K562 (cell line): ENCODE data around the gene DUSP9. TPM values are rescaled to one million over a fixed set of nuclear protein-coding genes. Genes with fewer than 3 reads are reported as not detected.

Source experiments
- ATAC-seq: fragments of 200-7000 bp; cut with Tn5 transposase; 3 replicates; pipeline ENCODE4 v1.9.1; 2020; ENCODE audit warnings: moderate library complexity
- BruUV-seq: library from RNA; stranded (reverse); fragments of 400-500 nt; replicated peaks from 2 replicates; lab custom pipeline; 2021; lab: Mats Ljungman, UMichigan
- CTCF ChIA-PET: fragments of 300-600 bp; formaldehyde crosslinking; extraction: SDS; loops from one replicate; lab custom pipeline; 2021; ENCODE audit warnings: low intra/inter-chr PET ratio; lab: Yijun Ruan, JAX
- POLR2A ChIA-PET: fragments of 300-600, 350-650 bp; sonication (Branson Sonifier 250); formaldehyde crosslinking; extraction: SDS; loops from one replicate; lab custom pipeline; 2021; ENCODE audit warnings: antibody characterized with exemption, inconsistent platforms; lab: Yijun Ruan, JAX
- DNase-seq, 4 experiments: peaks; one replicate each; pipeline versions ENCODE4 v3.0.0 to v3.0.0-alpha.2; 2011 to 2018; ENCODE audit warnings: low spot score in 3 of 4, mixed read lengths in 3 of 4; ENCODE audit errors: extremely low read depth in 1 of 4
- FAIRE-seq: peaks from 2 replicates; lab custom pipeline; 2011; peaks lifted over from hg19 to GRCh38; lab: Jason Lieb, UNC
- H2AFZ ChIP-seq: 2 replicates; pipeline ENCODE4 v1.6.0; 2011; ENCODE audit warnings: low read depth, low read length, control low read depth, inconsistent platforms
- H3K27ac ChIP-seq: fragments of 200-600 bp; 3 replicates; pipeline ENCODE4 v1.8.0; 2011; ENCODE audit warnings: low read depth, mild to moderate bottlenecking, control low read depth, inconsistent platforms, low read length, moderate library complexity, mixed read lengths; ENCODE audit errors: extremely low read depth
- H3K27me3 ChIP-seq, 2 experiments: fragments of 300-600 bp in 1 of 2; 2 replicates in 1 of 2; 3 replicates in 1 of 2; pipeline versions ENCODE4 v1.6.0 to v1.8.0; 2011; ENCODE audit warnings: inconsistent platforms in 2 of 2, low read length in 2 of 2, mild to moderate bottlenecking in 1 of 2, mixed read lengths in 1 of 2, moderate library complexity in 1 of 2; ENCODE audit not compliant: control insufficient read depth in 2 of 2, insufficient read depth in 2 of 2
- H3K36me3 ChIP-seq: fragments of 300-600 bp; 3 replicates; pipeline ENCODE4 v1.8.0; 2011; ENCODE audit warnings: mild to moderate bottlenecking, low read length, inconsistent platforms; ENCODE audit not compliant: control insufficient read depth, insufficient read depth
- H3K4me1 ChIP-seq, 2 experiments: fragments of 200-600 bp in 1 of 2; replicated peaks in 1 of 2; 2 replicates in 1 of 2; 3 replicates in 1 of 2; pipeline versions ENCODE4 v1.5.1 to v1.8.0; 2011; ENCODE audit warnings: inconsistent platforms in 2 of 2, low read length in 2 of 2, mild to moderate bottlenecking in 1 of 2, mixed read lengths in 1 of 2, moderate library complexity in 1 of 2; ENCODE audit not compliant: control insufficient read depth in 2 of 2, insufficient read depth in 2 of 2
- H3K4me2 ChIP-seq: 2 replicates; pipeline ENCODE4 v1.6.1; 2011; ENCODE audit warnings: low read length, control low read depth, inconsistent platforms, mixed read lengths; ENCODE audit not compliant: insufficient read depth
- H3K4me3 ChIP-seq: fragments of 200-600 bp; sonication (generic), shearing (Covaris generic); 2 replicates; pipeline ENCODE4 v1.5.1; 2016; ENCODE audit warnings: control low read depth, inconsistent platforms
- H3K79me2 ChIP-seq: fragments of 200-600 bp; 3 replicates; pipeline ENCODE4 v1.8.0; 2011; ENCODE audit warnings: low read length, inconsistent platforms; ENCODE audit not compliant: control insufficient read depth, insufficient read depth
- H3K9ac ChIP-seq, 2 experiments: 2 replicates each; pipeline versions ENCODE4 v1.6.0 to v1.6.1; 2011; ENCODE audit warnings: low read depth in 2 of 2, low read length in 2 of 2, control low read depth in 1 of 2, inconsistent platforms in 1 of 2, mild to moderate bottlenecking in 1 of 2, mixed read lengths in 1 of 2; ENCODE audit not compliant: insufficient read depth in 1 of 2
- H3K9me1 ChIP-seq: one replicate; pipeline ENCODE4 v1.6.0; 2011; ENCODE audit warnings: inconsistent platforms, mild to moderate bottlenecking, low read length, moderate library complexity; ENCODE audit not compliant: control insufficient read depth, insufficient read depth
- H3K9me3 ChIP-seq: replicated peaks from 2 replicates; pipeline ENCODE4 v1.5.1; 2011; ENCODE audit warnings: low read depth, low read length, inconsistent platforms; ENCODE audit not compliant: control insufficient read depth, insufficient read depth
- H4K20me1 ChIP-seq: replicated peaks from 2 replicates; pipeline ENCODE4 v1.6.1; 2011; ENCODE audit warnings: low read length, inconsistent platforms, mixed read lengths; ENCODE audit not compliant: control insufficient read depth, insufficient read depth
- POLR2G ChIP-seq: fragments of 200-400 bp; formaldehyde crosslinking; IDR thresholded peaks from 2 replicates; pipeline ENCODE4 v1.6.1; 2017; ENCODE audit warnings: low read depth, mild to moderate bottlenecking, antibody characterized with exemption, low read length, moderate library complexity
- ZNF239 ChIP-seq: fragments of 250-450 bp; sonication (Bioruptor Pico); IDR thresholded peaks from 2 replicates; pipeline ENCODE4 v1.4.0; 2020; ENCODE audit warnings: mild to moderate bottlenecking
- WGBS: fragments of 100-300 bp; shearing (Covaris generic); methylation state at CpG from one replicate; pipeline ENCODE4 v1.1.6; 2016; ENCODE audit warnings: low coverage, mixed read lengths; ENCODE audit not compliant: insufficient coverage; ENCODE audit errors: missing lambda C conversion rate; 5-methylcytosine and 5-hydroxymethylcytosine counted together
- in situ Hi-C: fragments of 300-500 bp; cut with MboI; formaldehyde crosslinking; loops from 4 replicates; pipeline ENCODE4 v1.15.0; 2018; ENCODE audit warnings: inconsistent platforms, mixed read lengths
- intact Hi-C: fragments of 100-400 bp; cut with micrococcal nuclease; formaldehyde crosslinking; loops from 2 replicates; pipeline ENCODE4 v1.14.2; 2022
- polyA plus RNA-seq, 8 experiments: library from polyadenylated mRNA; depleted of rRNA in 4 of 8; stranded (reverse) in 5 of 8; unstranded in 3 of 8; fragments of >200 nt; fragmentation: Nextera tagmentation in 2 of 8; fragmentation: Illumina TruSeq in 1 of 8; extraction: Ambion mirVana in 2 of 8; extraction: Trizol in 1 of 8; gene quantifications; 2 replicates each; pipeline versions ENCODE4 v1.2.1 to v1.2.3, GENCODE V29; 2011 to 2014; ENCODE audit warnings: inconsistent platforms in 1 of 8, missing spikeins in 1 of 8
- total RNA-seq, 7 experiments: library from RNA; depleted of rRNA in 6 of 7; stranded (reverse); fragments of >200 nt in 6 of 7; fragmentation: Illumina TruSeq in 2 of 7; extraction: Trizol in 2 of 7; gene quantifications; 2 replicates each; pipeline versions ENCODE4 v1.2.1 to v1.2.3, GENCODE V29; 2011 to 2021; ENCODE audit warnings: low replicate concordance in 1 of 7
- TF ChIP-seq, protein P1 (sequence below): fragments of 450-650 bp; formaldehyde crosslinking; IDR thresholded peaks from 2 replicates; pipeline ENCODE4 v1.4.0; 2020; ENCODE audit warnings: mild to moderate bottlenecking, mixed read lengths

DUSP9 gene
- total and polyA plus RNA-seq, 9 of the 15 experiments (the other 6 are each of a cell fraction or from before 2014, with no cell fraction given) = 0.11 to 14.1 (median 5.5) TPM

- WGBS = 52% methylated on average over 5 of the region's 23 CpGs
- Histone ChIP-seq H2AFZ (no peak overlapping the region), H3K9ac (no peak overlapping the region; a peak in 1 of 4 replicates), H3K79me2 (peaks cover 24% of the 10 kb centered on the region), H3K27ac (no peak overlapping the region), H3K36me3 (peaks cover 69% of the 10 kb centered on the region; the same call in 1 of the 3 replicates), H3K9me3 (no peaks in the 10 kb centered on the region), H3K4me3 (no peak overlapping the region), H3K4me1 (peaks cover 5 to 59% of the 10 kb centered on the region in 2 experiments; a peak in 4 of 5 replicates), H3K4me2 (no peak overlapping the region), H4K20me1 (peaks cover 12% of the 10 kb centered on the region), H3K27me3 (no peaks in the 10 kb centered on the region), H3K9me1 (peaks cover 4% of the 10 kb centered on the region)
- ChIA-PET CTCF (no interaction called here), POLR2A (interaction anchor here (1.6 kb wide), 1 partner anchor 14 kb away, joined by 4 read pairs; no protein-coding TSS in a partner anchor)
- TF ChIP-seq POLR2G = peak; percentile 52
- TF ChIP-seq ZNF239 (CRISPR knock-in tag) = no peak
- TF ChIP-seq, protein P1, sequence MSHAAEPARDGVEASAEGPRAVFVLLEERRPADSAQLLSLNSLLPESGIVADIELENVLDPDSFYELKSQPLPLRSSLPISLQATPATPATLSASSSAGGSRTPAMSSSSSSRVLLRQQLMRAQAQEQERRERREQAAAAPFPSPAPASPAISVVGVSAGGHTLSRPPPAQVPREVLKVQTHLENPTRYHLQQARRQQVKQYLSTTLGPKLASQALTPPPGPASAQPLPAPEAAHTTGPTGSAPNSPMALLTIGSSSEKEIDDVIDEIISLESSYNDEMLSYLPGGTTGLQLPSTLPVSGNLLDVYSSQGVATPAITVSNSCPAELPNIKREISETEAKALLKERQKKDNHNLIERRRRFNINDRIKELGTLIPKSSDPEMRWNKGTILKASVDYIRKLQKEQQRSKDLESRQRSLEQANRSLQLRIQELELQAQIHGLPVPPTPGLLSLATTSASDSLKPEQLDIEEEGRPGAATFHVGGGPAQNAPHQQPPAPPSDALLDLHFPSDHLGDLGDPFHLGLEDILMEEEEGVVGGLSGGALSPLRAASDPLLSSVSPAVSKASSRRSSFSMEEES (CRISPR knock-in tag) = peak; percentile 36; the same call in 1 of the 2 replicates
- BruUV-seq = no TSS peak
- ATAC-seq (no peak), DNase-seq (no peak), FAIRE-seq (no peak)
- in situ Hi-C loops (no loop called here), intact Hi-C loops (no loop called here)
Measured at GRCh38 chrX:153694687-153695270, 47.8 kb downstream of the DUSP9 start.
